Activated CD8-positive, alpha-beta memory T cell treated with anti-CD3 and anti-CD28 coated beads, Interleukin-2, amount 50 U/mL, for 48 hours (primary cell): ENCODE data around the gene NCKAP5L.
"Not testable (repeated sequence)": the region's sequence is repeated elsewhere in the genome, so short reads cannot be mapped to it uniquely, and the experiment has no call there.

ENCODE experiments used
- DNase-seq: peaks from one replicate; pipeline ENCODE4 v3.0.0-alpha.2; 2020

The NCKAP5L gene

DNA sequence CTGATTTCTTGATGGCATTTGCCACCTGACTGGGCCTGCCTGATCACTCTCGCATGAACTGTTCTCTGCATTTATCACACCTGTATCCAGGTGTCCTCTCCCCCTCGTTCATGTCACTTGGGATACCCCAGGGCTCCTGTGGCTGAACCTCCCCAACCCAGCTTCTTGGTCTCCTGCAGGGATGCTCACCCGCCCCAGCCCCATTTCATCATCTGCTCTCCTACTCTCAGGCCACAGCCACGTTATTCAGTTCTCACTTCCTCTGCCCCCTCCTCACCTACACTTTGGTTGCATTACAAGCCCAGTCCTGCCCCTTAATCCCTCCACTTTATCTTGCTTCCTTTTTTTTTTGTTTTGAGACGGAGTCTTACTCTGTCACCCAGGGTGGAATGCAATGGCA is 51.4 kb downstream of the NCKAP5L start:
- DNase-seq, result no peak

DNA sequence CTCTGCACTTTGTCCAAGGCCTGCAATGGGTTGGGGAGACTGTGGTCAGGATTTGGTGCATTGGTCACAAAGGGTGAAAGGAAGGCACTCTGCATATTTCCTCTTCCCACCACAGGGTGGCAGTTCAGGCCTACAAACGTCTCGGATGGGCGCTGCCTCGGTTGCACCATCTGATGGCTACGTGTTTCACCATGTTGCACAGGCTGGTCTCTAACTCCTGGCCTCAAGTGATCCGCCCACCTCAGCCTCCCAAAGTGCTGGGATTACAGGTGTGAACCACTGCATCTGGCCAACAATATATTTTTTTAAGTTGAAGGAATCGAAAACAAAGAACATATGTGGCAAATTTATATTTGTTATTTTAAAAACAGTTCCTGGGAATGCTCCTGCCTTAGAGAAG is 51.8 kb downstream of the NCKAP5L start:
- DNase-seq, result peak; percentile 79

DNA sequence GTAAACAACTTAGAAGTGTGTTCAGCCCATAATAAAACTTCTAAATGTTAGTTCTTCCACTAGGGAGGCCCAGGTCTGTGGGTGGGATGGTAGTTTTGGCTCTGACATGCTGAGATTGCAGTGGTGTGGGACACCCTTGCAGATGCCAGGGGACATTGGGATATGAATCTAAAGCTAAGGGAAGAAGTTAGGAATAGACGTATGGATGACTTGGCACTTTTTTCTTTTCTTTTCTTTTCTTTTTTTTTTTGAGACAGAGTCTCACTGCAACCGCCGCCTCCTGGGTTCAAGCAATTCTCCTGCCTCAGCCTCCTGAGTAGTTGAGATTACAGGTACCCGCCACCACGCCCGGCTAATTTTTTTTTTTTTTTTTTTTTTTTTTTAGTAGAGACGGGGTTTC is 55.1 kb downstream of the NCKAP5L start:
- not testable (repeated sequence) for DNase-seq

DNA sequence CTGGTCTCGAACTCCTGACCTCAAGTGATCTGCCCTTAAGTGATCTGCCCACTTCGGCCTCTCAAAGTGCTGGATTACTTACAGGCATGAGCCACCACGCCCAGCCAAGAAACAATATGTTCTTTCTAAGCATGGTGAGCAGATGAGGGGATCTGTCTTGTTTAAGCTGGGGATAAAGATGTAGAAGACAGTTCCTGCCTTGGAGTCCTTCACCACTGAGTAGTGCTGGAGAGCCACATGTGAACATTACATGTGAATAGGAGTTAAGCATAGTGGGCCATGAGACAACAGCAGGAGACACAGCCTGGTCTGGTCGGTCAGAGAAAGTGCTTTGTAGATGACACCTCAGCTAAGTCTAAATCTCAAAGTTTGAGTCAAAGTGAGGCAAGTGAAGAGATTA is 60.9 kb downstream of the NCKAP5L start:
- no peak for DNase-seq

DNA sequence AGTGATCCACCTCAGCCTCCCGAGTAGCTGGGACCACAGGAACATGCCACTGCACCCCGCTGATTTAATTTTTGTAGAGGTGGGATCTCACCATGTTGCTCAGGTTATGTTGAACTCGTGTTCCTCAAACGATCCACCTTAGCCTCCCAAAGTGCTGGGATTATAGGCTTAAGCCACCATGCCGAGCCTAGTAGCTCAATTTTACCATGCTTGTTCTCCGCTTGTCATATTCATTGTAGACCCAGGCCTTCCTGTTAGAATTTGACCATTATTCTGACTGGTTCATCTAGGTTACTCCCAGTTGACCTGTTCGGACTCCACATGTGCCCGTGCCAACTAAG is 62.1 kb downstream of the NCKAP5L start:
- no peak for DNase-seq

DNA sequence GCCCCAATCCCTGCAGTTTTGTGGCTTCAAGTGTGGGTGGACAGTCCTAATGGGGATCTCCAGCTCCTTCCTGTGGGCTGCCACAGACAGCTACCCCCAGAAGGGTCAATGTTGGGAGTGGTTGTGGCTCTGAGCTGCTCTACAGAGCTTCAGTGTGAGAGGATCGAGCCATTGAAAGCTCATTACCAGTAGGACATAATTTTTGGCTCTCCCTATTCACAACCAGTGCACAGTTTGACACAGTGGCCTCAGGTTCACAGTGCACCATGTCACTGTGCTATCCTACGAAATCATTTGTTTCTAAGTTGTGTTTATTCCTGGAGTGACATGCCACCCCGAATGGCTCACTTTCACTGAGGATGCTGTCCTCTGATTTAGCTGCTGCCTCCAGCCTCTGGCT is 64.1 kb downstream of the NCKAP5L start:
- no peak for DNase-seq

DNA sequence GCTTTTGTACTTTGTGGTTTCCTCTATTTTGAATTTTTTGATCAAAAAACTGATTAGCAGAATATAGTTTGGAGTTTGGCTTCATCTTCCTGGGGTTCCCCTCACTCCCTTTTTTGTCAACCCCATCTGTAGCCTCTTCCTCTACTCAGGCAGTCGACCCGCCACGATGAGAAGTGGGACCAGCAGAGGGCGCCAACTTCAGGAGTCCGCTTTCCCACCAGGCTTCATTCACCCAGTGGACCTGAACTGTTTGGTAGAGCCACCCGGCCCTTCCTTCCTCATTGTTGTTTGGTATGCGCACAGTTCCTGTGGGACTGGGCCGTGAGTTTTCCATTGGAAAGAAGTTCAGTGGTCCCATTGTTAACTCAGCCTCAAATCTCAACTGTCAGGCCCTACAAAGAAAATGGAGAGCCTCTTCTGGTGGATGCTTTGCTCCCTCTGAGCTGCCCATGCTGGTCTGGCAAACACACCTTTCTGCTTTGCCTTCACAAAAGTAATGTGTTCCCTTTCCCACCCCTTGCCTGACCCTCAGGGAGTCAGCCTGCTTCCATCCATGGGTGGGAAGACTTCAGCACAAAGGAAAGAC is 65.1 kb downstream of the NCKAP5L start:
- peak; percentile 92 for DNase-seq

DNA sequence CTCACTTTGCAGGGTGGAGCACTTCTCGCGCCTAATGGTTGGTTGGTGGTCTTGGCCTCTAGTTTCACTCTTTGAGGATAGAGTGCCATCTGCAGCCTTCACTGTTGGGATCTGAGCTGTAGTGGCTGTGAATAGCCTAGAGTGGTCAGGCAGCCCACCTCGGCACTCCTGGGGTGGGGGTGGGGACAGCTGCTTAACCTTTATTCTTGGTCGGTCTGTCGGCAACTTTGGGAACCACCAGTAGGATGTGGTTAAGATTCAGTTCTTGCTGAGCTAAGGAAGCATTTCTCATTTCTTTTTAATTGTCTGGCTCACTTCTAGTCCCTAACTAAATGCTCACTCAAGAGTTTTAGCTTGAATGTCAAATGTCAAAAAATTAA is 65.8 kb downstream of the NCKAP5L start:
- DNase-seq, result peak; percentile 59

DNA sequence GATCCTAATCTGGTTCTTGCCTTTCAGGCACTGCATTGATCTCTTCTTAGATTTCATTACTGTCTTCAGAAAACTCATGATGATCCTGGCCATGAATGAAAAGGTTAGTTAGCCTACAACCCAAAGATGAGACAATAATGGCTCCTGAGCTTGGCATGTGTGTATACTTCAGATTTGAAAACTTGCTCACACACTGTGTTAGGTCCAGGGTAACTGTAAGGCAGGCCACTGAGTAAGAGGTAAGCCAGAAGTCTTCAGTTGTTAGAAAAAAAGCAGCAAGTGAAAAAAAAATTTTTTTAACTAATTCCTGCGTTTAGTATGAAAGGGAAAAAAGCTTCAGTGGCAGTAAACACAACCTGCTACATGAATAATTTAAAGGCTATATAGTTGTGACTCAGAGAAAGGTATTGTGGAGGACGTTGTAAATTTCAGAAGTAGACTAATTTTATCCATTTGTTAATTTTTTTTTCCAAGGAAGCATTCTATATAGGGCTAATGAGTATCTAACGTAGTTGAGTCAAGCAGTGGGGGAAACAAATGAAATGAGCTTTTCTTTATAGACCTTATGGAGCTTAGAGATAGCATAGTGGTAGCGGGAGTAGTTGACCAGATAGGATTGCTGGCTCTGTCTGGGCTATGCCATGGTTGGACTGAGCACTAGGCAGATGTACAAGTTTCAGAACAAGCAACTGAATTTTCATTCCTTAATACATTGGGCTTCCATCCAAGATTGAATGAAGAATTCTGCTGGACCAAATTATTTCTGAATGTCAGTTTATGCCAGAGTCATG is 66.3 kb downstream of the NCKAP5L start:
- DNase-seq, result no peak

DNA sequence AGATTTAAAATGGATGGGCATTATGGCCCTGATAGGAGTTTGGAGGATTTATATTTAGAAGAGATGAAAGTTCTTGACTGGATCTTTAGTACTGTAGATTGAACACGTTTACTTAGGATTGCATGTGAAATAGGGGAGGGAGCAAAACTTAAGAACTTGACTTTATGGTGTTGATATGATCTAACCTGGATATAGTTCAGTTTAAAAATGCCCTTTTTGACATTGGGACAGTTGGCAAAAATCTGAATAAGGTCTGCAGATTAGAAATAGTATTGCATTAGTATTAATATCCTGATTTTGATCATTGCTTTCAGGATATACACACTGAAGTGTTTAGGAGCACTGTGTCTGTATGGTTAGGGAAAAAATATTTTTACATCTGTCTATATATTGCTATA is 77.2 kb downstream of the NCKAP5L start:
- DNase-seq, result no peak

DNA sequence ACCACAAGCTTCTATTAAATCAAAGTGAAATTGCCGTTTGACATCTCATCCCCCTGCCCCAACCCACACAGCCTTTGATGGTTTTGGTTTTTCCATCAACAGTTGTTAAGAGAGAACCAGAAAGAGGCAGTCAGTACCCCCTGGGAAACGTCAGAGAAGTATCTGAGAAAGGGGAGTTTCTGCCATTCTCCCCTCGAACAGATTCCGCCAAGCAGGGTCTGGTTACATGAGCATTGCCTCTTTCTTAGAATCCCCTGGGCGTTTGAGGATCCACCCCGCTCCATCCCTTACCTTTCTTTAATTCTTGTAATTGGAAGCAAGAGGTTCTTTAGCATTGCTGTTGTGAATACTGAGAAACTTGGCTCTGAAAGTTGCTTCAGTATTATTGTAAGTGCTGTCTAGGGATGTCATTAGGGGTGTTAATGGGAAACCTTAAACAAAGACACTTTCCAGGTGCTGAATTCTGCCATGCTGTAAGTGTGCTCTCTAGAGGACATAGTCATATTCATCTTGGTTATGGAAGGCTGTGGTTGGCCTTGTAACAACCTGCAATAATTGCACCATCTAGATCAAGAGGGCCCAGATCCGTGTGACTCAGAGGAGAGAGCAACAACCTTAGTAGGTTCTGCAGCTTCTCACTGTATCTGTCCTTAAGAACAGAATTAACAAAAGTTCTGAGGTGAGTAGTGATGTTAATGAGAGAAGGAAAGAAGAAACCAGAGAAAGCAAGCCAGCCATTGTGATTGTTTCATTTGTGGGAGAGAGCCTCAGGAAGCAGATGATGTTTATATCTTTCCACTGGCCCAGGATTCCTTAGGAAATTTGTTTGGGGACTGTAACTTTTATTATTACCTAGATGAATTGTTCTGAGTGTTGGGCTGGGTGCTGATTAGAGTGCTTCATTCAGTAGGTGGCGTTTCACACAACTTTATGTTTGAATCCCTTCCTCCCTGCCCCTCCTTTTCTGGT is 77.9 kb downstream of the NCKAP5L start:
- peak; percentile 67 for DNase-seq

DNA sequence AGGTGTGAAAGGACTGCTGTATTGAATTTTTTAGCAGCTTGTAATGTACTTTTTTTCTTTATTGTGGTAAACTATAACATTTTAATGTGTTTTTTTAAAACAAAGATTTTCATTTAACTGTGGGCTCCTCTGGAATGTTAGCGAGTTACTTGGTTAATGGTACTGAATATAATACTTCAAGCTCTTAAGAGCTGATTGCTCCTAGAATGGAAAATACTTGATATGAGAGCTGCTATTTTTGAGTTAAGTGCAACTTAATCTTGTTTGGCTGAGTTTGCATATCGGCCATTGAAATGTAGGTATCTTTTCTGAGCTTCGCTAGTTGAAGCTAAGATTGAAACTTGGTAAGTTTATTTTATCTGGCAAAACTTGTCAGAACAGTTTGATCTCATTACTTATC is 79.4 kb downstream of the NCKAP5L start:
- DNase-seq, result no peak

DNA sequence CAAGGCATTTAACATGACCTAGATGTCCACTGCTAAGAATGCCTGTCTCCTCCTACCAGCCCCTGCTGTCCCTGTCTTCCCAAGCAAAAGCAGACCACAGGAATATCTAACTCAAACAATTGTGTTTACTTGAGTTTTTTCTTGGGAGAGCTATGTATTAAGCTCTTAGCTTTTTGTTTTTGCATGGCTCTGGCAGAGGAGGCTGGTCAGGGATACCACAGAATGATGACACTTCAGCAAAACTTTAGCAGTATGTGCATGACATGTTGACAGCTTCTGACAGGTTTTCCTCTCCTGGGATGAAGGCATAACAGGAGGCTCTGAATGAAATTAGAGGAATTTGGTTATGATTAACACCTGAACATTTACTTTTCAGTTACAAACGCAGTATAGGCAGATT is 79.9 kb downstream of the NCKAP5L start:
- DNase-seq, result no peak

DNA sequence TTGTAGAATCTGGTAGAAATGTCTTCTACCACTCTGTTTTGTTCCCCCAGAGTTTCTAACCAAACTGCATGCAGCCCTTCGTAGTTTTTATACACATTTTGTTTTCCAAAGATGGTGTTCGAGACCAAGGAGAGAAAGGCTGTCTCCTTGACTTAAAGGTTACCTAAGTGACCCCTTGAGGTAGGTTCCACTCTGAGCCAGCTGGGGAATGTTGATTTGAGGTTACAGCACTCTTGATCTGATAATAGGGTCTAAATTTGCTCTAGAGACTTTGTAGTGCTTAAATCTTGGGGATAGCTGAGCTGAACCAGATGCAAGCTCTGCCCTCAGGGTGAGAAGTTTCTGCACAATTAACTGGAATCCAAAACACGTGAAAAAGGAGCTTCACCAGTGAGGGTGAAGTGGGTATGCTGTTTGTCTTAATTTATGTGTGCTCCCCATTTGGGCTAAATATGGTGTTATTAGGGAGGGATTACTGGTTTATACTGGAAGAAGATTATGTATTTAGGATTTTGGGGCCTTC is 83.8 kb downstream of the NCKAP5L start:
- DNase-seq, result no peak

DNA sequence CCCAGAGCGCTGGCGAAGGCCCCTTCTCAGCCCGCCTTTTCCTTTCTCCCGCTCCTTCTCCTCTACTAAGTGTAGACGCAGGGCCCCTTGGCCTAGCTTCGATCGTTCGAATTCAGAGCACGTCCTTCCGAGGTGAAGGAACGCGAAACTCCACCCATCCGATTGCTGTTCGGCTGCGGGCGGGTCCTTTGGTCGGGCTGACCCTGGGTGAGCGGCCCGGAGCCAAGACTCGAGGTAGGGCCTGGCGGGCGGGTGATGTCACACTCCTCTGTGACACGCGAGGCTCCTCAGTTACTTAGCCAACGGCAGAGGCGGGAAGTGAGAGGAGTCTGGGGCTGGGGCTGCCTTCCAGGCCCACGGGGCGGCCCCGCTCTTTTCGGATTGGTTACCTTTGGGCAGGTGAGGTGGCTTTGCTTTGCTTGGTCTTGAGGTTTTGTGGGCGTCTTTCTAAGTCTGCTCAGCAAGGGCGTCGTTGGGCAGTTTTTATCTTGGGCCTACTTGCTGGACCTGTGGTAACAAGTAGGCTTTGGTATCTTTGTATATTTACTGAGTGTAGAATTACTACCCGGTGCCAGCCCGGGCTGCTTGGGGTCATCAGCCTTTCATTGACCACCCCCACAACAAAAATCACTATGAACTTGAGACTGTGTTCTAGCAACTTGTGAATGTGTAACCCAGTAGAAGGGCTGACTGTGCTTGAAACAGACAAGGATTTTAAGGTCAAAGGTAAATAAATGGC is 86.2 kb downstream of the NCKAP5L start:
- peak; percentile 92 for DNase-seq
